Erythroblast (primary cell): Measurements from ENCODE around the gene ERBB4.

Source experiments
- DNase-seq, 2 experiments: peaks; one replicate each; lab custom pipeline; 2025; lab: John Stamatoyannopoulos, UW
- GATA1 ChIP-seq: IDR thresholded peaks from 2 replicates; pipeline ENCODE4 v1.6.1; 2011; ENCODE audit warnings: low read depth, mild to moderate bottlenecking, control low read depth, low read length, moderate library complexity
- POLR2A ChIP-seq: IDR thresholded peaks from 2 replicates; pipeline ENCODE4 v1.6.1; 2011; ENCODE audit warnings: mild to moderate bottlenecking, low read length

ERBB4 gene

DNA sequence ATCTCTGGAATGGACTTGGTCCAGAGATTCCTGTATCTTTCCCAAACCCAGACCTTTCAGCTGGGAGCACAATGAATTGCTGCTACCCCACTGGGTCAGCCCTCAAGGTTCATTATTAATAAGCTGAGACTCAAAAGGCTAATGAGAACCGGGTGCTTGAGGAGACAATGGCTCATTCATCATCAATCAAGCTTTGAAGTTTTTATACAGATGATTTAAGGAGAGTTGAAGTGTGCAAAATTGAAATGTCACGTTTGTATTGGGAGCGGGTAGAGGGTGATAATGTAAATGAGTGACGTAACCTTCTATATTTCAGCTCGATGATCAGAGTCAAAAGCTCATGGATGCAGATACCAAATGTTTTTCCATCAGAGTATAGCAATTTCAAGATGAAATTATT is 744.9 kb downstream of the ERBB4 start:
- no peak for DNase-seq
- TF ChIP-seq GATA1 = no peak
- TF ChIP-seq POLR2A = no peak

DNA sequence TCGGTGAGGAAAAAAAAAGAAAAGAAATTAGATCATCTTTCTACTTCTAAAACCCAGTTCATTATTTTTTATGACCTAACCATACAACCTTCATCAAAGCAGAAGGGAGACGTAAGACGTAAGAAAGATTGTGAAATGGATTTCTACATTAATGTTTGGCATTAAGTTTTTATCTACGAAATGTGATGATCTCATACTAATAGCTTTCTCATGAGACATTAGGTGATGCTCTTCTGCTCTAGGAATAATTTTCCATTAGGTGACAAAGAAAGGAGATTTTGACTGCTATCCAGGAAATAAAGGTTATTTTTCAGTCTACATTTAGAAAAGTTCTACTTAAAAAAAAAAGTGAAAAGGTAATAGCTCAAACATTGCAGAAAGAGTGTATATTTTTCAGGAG is 748.6 kb downstream of the ERBB4 start:
- TF ChIP-seq POLR2A = no peak
- TF ChIP-seq GATA1 = no peak
- no peak for DNase-seq

DNA sequence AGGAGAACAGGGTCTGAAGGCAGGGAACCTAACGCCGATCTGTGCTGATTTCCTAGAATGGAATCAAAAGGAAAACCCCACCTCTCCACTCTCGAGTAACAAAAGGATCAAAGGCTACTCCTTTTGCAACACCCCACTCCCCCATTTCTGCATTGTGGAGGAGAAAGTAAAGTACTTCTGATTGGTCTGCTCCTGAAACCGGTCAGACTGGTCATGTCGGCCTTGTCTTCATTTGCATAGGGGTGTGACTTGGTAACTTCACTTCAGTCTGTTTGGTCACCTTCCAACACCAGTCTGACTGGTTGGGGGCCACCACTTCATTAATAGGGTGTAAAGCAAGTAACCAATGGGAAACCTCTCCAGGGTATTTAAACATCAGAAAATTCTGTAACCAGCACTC is 771.9 kb downstream of the ERBB4 start:
- DNase-seq = no peak

DNA sequence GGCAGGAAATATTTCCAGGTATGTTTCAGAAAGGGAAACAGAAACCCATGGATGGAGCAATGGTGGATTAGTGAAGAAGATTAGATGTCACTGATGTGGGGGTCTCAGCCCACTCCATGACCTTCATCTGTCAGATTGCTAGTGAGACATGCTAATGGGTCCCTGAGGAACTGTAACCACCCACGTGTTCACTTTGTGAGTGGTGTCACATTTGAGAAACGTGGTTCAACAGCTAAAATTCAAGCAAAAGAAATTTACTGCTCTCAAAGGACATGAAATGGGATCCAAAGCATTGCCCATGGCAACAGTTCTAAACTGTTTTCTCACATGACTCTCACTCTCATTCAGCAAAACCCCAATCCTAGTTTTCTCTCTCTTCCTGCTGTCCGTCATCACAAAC is 776.1 kb downstream of the ERBB4 start:
- DNase-seq = no peak
- TF ChIP-seq POLR2A = no peak
- no peak for TF ChIP-seq GATA1

More for the DNA sequence above, 771.9 kb downstream of the ERBB4 start:
- TF ChIP-seq GATA1 = no peak
- TF ChIP-seq POLR2A = no peak

DNA sequence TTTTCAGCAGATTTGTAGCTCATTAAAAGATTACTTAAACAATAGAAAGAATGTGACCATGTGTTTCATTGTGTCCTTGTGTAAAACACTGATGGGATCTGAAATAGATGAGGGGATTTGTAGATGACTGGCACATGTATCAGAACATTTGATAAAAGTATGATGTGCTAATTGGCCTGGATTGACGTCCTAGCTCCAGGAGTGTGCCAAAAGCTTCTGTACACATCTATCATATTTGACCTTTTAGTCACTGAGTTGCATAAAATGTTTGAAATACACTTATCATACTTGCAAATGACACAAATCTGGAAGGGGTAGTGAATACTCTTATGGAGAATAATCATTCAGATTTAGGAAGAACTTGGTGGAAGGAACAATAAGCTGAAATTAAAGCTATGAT is 778.5 kb downstream of the ERBB4 start:
- TF ChIP-seq GATA1 (no peak), POLR2A (no peak)
- DNase-seq = no peak

DNA sequence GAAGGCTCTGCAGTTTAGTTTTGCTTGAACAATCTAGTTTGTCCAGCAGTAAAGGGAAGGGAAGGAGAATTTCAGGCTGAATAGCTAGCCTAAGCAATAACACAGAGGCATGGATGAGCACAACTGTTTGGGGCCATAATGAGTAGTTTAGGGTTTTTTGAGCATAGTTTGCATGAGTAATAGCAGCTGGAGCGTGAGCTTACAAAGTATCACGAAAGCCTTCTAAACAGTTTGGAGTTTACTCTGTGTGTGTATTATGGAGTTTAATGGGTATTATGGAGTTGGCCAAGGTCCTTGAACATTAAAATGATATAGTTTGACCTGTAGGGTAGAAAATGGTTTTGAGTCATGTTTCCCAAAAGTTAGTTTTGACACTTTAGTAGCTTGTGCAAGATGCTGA is 782.3 kb downstream of the ERBB4 start:
- DNase-seq = no peak
- TF ChIP-seq GATA1 (no peak), POLR2A (no peak)

DNA sequence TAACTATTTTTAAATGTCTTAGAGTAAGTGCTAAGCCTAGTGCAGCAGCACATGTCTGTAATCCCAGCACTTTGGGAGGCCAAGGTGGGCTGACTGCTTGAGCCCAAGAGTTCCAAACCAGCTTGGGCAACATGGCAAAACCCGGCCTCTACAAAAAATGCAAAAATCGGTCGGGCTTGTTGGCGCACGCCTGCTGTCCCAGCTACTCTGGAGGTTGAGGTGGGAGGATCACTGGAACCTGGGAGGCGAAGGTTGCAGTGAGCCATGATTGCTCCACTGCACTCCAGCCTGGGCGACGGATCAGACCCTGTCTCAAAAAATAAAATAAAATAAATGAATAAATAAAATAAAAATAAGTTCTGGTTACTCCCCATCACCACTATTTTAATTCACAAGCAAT is 783.4 kb downstream of the ERBB4 start:
- TF ChIP-seq GATA1 = no peak
- no peak for TF ChIP-seq POLR2A
- DNase-seq = no peak

DNA sequence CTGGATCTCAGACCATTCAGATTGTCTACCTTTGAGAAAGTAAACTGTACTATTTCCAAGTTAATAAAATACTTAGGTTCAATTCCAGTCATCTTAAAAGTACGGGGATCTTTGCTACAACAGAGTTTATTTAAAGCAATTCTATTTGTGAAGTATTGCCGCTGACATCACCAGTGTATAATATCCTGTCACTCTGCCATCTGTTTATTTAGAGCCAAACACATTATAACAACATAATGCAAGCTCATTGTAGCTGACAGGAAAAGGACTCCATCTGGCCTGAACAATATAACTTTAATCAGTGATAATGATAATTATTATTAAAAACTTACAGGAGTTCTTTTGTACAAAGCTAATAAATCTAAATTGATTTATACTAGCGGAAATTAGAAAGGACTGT is 786.8 kb downstream of the ERBB4 start:
- DNase-seq = no peak
- TF ChIP-seq POLR2A = no peak
- TF ChIP-seq GATA1 = no peak

DNA sequence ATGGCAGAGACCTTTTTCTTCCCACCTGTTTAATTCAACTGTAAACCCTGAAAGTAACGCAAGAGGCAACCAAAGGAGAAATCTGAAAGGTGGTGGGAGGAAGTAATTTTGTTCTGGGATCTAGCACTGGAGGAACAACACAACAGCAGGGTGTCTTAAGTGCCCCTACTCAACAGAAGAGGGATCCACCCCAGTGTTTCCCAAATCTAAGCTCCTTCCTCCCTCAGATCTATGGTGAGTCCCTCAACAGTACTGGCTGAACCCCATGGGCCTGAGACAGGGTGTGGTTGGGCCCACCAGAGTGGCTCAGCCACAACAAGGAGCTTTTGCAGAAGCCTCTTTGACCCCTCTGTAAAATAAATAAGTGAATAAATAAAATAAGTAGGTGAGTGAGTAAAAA is 790.3 kb downstream of the ERBB4 start:
- TF ChIP-seq GATA1 (no peak), POLR2A (no peak)
- DNase-seq = no peak

DNA sequence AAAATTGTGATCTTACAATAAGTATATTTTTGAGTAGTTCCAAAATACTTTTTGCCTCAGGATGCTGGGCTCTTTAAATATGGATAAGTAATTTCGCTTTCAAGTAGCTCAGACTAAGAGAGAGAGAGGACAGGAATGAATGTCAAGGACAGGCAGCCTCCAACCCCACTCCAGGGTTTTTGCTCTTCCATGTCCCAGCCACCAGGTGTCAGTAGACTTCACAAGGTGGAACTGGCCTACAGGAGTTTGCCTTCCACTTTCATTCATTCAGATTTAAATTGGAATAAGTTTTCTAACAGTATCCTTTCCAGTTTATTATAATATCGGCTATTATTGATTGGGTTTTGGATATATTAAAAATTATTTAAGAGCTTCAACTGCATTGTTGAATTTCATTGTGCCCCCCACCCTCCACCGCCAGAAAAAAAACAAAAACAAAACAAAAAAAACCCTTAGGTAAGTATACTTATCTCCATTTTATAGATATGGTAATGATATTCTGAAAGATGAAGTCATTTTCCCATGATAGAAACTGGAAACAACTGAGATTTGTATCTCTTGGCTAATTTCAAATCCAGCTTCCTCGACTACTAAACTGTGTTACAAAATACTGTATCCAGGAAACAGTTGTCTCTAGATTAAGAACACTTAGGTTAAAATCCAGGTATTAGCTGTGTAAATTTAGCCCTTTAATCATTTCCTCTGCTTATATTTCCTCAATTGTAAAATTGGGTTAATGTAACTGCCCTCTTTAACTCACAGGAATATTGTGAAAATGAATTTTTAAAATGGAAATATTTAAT is 793.1 kb downstream of the ERBB4 start:
- no peak for TF ChIP-seq POLR2A
- no peak for TF ChIP-seq GATA1
- DNase-seq = peak; percentile 37 to 61

DNA sequence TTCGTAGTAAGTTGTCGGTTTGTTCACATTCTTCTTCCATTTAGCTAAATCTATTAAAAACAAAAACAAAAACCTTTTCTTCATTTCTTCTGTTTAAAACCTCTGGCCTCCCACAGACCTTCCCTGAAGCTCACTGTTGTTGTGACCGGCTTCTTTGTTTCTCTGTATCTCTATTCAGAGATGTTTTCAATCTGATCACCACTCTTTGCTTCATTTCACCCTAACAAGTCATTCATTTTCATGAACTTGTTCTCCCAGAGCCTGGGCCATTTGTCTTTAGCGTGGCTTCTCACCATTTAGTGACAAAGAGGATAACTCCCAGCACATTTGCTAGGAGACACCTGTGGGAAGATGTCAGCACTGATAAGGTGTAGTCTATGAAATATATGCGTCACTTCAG is 794.2 kb downstream of the ERBB4 start:
- TF ChIP-seq GATA1 (no peak), POLR2A (no peak)
- no peak for DNase-seq

DNA sequence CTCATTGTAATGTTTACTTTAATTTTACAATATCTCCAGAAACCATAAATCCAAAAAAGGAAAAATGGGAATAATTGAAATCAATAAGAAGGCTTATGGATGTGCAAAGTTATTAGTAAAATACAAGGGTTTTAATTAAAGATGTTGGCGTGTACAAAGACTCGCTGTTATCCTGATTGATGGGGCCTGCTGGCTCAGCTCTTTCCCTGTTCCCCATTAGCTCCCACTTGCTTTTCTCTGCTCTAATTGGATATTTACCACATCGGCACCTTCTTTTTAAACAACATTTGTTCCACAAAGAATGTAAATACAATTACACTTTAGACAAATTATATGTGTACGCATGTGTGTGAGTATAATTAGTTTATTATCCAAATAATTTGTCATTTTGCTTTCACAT is 796.6 kb downstream of the ERBB4 start:
- no peak for DNase-seq
- TF ChIP-seq POLR2A (no peak), GATA1 (no peak)

DNA sequence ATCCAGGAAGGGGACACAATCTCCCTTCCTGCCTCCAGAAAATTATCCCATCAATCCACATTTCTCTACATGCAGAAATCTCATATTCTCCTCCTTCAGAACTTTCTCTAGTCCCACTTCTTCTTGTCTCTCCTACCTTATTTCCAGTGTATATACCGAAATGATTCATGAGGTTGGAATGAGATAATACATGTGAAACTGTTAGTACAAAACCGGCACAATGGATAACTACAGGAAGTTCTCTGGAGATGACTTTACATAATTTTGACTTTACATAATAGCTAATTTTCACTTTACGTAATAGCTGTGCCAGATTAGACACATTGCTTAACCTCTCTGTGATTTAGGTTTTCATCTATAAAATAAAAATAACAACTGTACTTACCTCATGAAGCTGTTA is 801.3 kb downstream of the ERBB4 start:
- DNase-seq = no peak
- no peak for TF ChIP-seq GATA1
- TF ChIP-seq POLR2A = no peak

DNA sequence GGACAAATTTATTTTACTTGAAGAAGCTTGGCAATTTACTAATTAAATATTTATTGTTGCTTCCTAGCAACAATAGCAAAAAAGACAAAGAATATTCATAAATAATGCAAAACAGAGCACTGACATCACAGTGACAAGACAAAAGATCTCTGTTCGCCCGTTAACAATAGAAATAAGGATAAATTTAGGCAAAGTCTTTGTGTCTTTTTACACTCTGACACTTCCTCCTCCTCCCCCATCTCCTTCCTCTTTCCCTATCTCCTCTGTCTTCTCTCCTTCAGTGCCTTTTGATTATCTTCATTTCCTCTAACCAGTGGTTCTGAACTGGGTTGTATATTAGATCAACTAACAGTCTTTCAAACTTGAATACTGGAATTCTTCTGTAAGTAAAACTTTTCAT is 808.4 kb downstream of the ERBB4 start:
- no peak for TF ChIP-seq POLR2A
- no peak for TF ChIP-seq GATA1
- DNase-seq = no peak

DNA sequence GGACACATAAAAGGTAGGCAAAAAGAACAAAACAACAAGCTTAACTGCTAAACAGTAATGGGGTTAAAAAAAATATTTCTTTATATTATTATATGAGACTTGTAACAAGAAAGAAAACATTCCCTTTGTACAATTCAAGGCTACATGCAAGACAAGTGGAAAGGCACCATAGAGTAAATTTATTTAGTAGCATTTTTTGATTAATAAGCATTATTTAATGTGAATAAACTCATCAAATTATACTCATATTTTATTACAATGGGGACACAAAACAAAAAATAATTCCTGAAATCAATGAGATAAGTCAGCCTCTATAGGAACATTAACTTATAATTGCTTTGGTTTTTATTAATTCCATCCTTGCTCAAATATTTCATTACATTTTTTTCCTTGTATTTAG is 809.2 kb downstream of the ERBB4 start:
- no peak for DNase-seq
- no peak for TF ChIP-seq POLR2A
- no peak for TF ChIP-seq GATA1

DNA sequence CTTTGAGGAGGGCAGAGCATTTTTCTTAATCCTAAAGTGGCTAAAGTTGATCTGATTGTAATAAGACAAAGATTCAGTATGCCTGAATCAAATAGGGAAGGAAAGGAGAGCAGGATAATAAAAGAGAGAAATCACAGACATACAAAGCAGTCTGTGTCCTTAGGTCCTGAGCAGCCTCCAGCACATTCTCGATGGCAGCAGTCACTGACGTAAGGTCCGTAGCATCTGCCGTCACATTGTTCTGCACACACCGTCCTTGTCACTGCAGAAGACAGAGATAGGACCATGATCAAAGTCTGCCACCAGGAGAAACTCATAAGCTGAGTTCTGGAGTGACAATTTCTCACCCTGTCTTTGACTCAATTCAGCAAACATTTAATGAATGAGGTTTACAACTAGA is 813.7 kb downstream of the ERBB4 start:
- TF ChIP-seq POLR2A (no peak), GATA1 (no peak)
- DNase-seq = no peak
